Measurements from ENCODE around the gene ARAP2.

The ARAP2 gene

DNA sequence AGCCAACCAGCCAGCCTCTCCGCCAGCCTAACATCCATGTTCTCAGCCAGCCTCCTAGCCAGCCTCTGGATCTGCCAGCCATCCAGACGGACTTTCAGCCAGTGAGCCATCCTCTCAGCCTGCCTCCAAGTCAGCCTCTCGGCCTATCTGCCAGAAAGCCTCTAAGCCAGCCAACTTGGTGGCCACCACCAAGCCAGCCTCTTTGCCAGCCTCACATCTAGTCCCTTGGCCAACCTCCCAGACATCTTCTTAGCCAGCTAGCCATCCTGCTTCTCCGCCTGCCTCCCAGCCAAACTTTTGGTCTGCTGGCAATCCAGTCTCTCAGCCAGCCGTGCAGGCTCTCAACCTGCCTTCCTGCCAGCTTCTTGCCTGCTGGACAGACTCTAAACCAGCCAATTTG, 16.4 kb upstream of the ARAP2 start:
- CTCF ChIA-PET: no interaction called here
- Histone ChIP-seq H3K4me3 (ENCODE audit: control insufficient read depth in 1 of 7, extremely low read depth in 1 of 7, insufficient read depth in 4 of 7, low read depth in 2 of 7, low read length in 6 of 7) (no peak overlapping the region), H3K27me3 (replicated peaks in 2 of 5; ENCODE audit: control insufficient read depth in 4 of 5, insufficient read depth in 5 of 5, low read length in 4 of 5) (no peaks in the 10 kb centered on the region), H3K36me3 (ENCODE audit: control insufficient read depth in 4 of 4, insufficient read depth in 4 of 4, low read length in 3 of 4) (no peaks in the 10 kb centered on the region), H3K27ac (ENCODE audit: insufficient read depth in 1 of 2, low read depth in 1 of 2, low read length in 2 of 2, poor library complexity in 1 of 2, severe bottlenecking in 2 of 2) (no peak overlapping the region), H3K9me3 (ENCODE audit: control extremely low read depth in 1 of 5, control insufficient read depth in 4 of 5, insufficient read depth in 2 of 5, low read depth in 1 of 5, low read length in 4 of 5) (no peaks in the 10 kb centered on the region), H3K4me1 (ENCODE audit: control extremely low read depth in 1 of 4, control insufficient read depth in 4 of 4, insufficient read depth in 4 of 4, low read length in 3 of 4) (peaks cover 5 to 10% (median 8%) of the 10 kb centered on the region in 4 experiments)
- POLR2A ChIA-PET: no interaction called here
- DNase-seq: no peak
- 98% methylated on average over 5 of the region's 5 CpGs for WGBS (ENCODE audit: insufficient coverage)

- H3K27me3 ChIP-seq (replicated peaks in 2 of 5; ENCODE audit: control insufficient read depth in 4 of 5, insufficient read depth in 5 of 5, low read length in 4 of 5): no peaks in the 10 kb centered on the region
- CTCF ChIA-PET: interaction anchor here (0.8 to 1.6 kb wide), 2 partner anchors 11 to 143 kb away, joined by 3 read pairs; no protein-coding TSS in a partner anchor
- no peak for DNase-seq
- POLR2A ChIA-PET: no interaction called here
- H3K36me3 ChIP-seq (ENCODE audit: control insufficient read depth in 4 of 4, insufficient read depth in 4 of 4, low read length in 3 of 4): no peaks in the 10 kb centered on the region
- H3K4me1 ChIP-seq (ENCODE audit: control extremely low read depth in 1 of 4, control insufficient read depth in 4 of 4, insufficient read depth in 4 of 4, low read length in 3 of 4): peaks cover 5 to 15% (median 10%) of the 10 kb centered on the region in 4 experiments
- no peaks in the 10 kb centered on the region for H3K9me3 ChIP-seq (ENCODE audit: control extremely low read depth in 1 of 5, control insufficient read depth in 4 of 5, insufficient read depth in 2 of 5, low read depth in 1 of 5, low read length in 4 of 5)
- no peak overlapping the region for H3K27ac ChIP-seq (ENCODE audit: insufficient read depth in 1 of 2, low read depth in 1 of 2, low read length in 2 of 2, poor library complexity in 1 of 2, severe bottlenecking in 2 of 2)
- 93% methylated on average over 2 of the region's 6 CpGs for WGBS (ENCODE audit: insufficient coverage)
- H3K4me3 ChIP-seq (ENCODE audit: control insufficient read depth in 1 of 7, extremely low read depth in 1 of 7, insufficient read depth in 4 of 7, low read depth in 2 of 7, low read length in 6 of 7): peak overlapping the region in 1 of 7 experiments; percentile 28
Observed at GRCh38 chr4:36256398-36256891, 12.1 kb upstream of the ARAP2 start.

DNA sequence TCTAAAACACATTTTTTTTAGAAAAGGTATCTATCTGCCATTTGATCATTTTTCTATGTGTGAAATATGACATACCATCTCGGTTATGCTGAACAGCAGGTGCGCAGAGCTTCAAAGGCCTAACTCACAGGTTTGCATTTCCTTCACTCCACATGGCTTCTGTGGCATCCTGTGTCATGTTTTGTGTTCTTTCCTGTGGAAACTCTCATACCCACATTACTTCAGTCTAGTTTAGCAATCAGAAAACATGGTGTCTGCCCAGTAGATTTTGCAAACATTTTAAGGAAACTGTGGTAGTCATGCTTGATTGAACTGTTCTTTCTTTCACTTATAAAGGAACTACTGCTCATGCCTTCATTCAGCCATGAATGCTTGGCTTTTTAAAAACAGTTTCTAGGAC, 11.3 kb upstream of the ARAP2 start:
- Histone ChIP-seq H3K36me3 (ENCODE audit: control insufficient read depth in 4 of 4, insufficient read depth in 4 of 4, low read length in 3 of 4) (no peaks in the 10 kb centered on the region), H3K27ac (ENCODE audit: insufficient read depth in 1 of 2, low read depth in 1 of 2, low read length in 2 of 2, poor library complexity in 1 of 2, severe bottlenecking in 2 of 2) (no peak overlapping the region), H3K27me3 (replicated peaks in 2 of 5; ENCODE audit: control insufficient read depth in 4 of 5, insufficient read depth in 5 of 5, low read length in 4 of 5) (no peaks in the 10 kb centered on the region), H3K9me3 (ENCODE audit: control extremely low read depth in 1 of 5, control insufficient read depth in 4 of 5, insufficient read depth in 2 of 5, low read depth in 1 of 5, low read length in 4 of 5) (no peaks in the 10 kb centered on the region), H3K4me3 (ENCODE audit: control insufficient read depth in 1 of 7, extremely low read depth in 1 of 7, insufficient read depth in 4 of 7, low read depth in 2 of 7, low read length in 6 of 7) (no peak overlapping the region), H3K4me1 (ENCODE audit: control extremely low read depth in 1 of 4, control insufficient read depth in 4 of 4, insufficient read depth in 4 of 4, low read length in 3 of 4) (peaks cover 5 to 15% (median 10%) of the 10 kb centered on the region in 4 experiments)
- ChIA-PET POLR2A (interaction anchor here (0.6 kb wide), 1 partner anchor 356 kb away, joined by 3 read pairs; no protein-coding TSS in a partner anchor), CTCF (interaction anchor here (1.2 to 5.7 kb wide), 3 partner anchors 12 to 144 kb away, joined by 3 to 16 read pairs (median 3); partner anchors contain the start of gene ARAP2)
- peak in 2 of 3 donors; percentile 58 to 73 for DNase-seq
- 92% methylated on average over 2 of the region's 2 CpGs for WGBS (ENCODE audit: insufficient coverage)

- no peak for DNase-seq
- Histone ChIP-seq H3K36me3 (ENCODE audit: control insufficient read depth in 4 of 4, insufficient read depth in 4 of 4, low read length in 3 of 4) (no peaks in the 10 kb centered on the region), H3K4me1 (ENCODE audit: control extremely low read depth in 1 of 4, control insufficient read depth in 4 of 4, insufficient read depth in 4 of 4, low read length in 3 of 4) (peaks cover 5 to 15% (median 10%) of the 10 kb centered on the region in 4 experiments), H3K27me3 (replicated peaks in 2 of 5; ENCODE audit: control insufficient read depth in 4 of 5, insufficient read depth in 5 of 5, low read length in 4 of 5) (no peaks in the 10 kb centered on the region), H3K27ac (ENCODE audit: insufficient read depth in 1 of 2, low read depth in 1 of 2, low read length in 2 of 2, poor library complexity in 1 of 2, severe bottlenecking in 2 of 2) (no peak overlapping the region), H3K4me3 (ENCODE audit: control insufficient read depth in 1 of 7, extremely low read depth in 1 of 7, insufficient read depth in 4 of 7, low read depth in 2 of 7, low read length in 6 of 7) (no peak overlapping the region), H3K9me3 (ENCODE audit: control extremely low read depth in 1 of 5, control insufficient read depth in 4 of 5, insufficient read depth in 2 of 5, low read depth in 1 of 5, low read length in 4 of 5) (no peaks in the 10 kb centered on the region)
- CTCF ChIA-PET: interaction anchor here (1.2 to 5.7 kb wide), 2 partner anchors 10 to 145 kb away, joined by 3 to 16 read pairs; partner anchors contain the start of gene ARAP2
- 88% methylated on average over 2 of the region's 2 CpGs for WGBS (ENCODE audit: insufficient coverage)
- POLR2A ChIA-PET: no interaction called here
Observed at GRCh38 chr4:36254371-36254770, 10.1 kb upstream of the ARAP2 start.

DNA sequence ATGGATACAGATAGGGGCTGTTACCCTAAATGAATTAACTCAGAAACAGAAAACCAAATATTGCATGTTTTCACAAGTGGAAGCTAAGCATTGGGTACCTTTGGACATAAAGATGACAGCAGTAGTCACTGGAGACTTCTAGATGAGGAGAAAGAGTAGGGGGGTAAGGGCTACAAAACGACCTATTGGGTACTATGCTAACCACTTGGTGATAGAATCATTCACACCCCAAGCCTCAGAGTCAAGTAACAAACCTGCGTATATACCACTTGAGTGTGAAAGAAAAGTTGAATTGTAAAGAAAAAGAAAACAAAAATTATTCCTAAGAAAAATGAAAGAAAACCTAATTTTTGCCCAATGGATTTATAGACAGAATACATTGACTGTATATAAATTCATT, 7.7 kb upstream of the ARAP2 start:
- Histone ChIP-seq H3K4me3 (ENCODE audit: control insufficient read depth in 1 of 7, extremely low read depth in 1 of 7, insufficient read depth in 4 of 7, low read depth in 2 of 7, low read length in 6 of 7) (no peak overlapping the region), H3K9me3 (ENCODE audit: control extremely low read depth in 1 of 5, control insufficient read depth in 4 of 5, insufficient read depth in 2 of 5, low read depth in 1 of 5, low read length in 4 of 5) (no peaks in the 10 kb centered on the region), H3K27ac (ENCODE audit: insufficient read depth in 1 of 2, low read depth in 1 of 2, low read length in 2 of 2, poor library complexity in 1 of 2, severe bottlenecking in 2 of 2) (no peak overlapping the region), H3K36me3 (ENCODE audit: control insufficient read depth in 4 of 4, insufficient read depth in 4 of 4, low read length in 3 of 4) (no peaks in the 10 kb centered on the region), H3K27me3 (replicated peaks in 2 of 5; ENCODE audit: control insufficient read depth in 4 of 5, insufficient read depth in 5 of 5, low read length in 4 of 5) (no peaks in the 10 kb centered on the region), H3K4me1 (ENCODE audit: control extremely low read depth in 1 of 4, control insufficient read depth in 4 of 4, insufficient read depth in 4 of 4, low read length in 3 of 4) (peaks cover 5 to 15% (median 10%) of the 10 kb centered on the region in 4 experiments)
- ChIA-PET CTCF (interaction anchor here (5.7 kb wide), 1 partner anchor 147 kb away, joined by 16 read pairs; no protein-coding TSS in a partner anchor), POLR2A (no interaction called here)
- no CpG with 5 or more reads among the region's 2 CpGs for WGBS (ENCODE audit: insufficient coverage)
- DNase-seq: no peak

- no peaks in the 10 kb centered on the region for H3K36me3 ChIP-seq (ENCODE audit: control insufficient read depth in 4 of 4, insufficient read depth in 4 of 4, low read length in 3 of 4)
- no peak overlapping the region for H3K27ac ChIP-seq (ENCODE audit: insufficient read depth in 1 of 2, low read depth in 1 of 2, low read length in 2 of 2, poor library complexity in 1 of 2, severe bottlenecking in 2 of 2)
- no peak overlapping the region for H3K4me3 ChIP-seq (ENCODE audit: control insufficient read depth in 1 of 7, extremely low read depth in 1 of 7, insufficient read depth in 4 of 7, low read depth in 2 of 7, low read length in 6 of 7)
- POLR2A ChIA-PET: no interaction called here
- DNase-seq: no peak
- H3K9me3 ChIP-seq (ENCODE audit: control extremely low read depth in 1 of 5, control insufficient read depth in 4 of 5, insufficient read depth in 2 of 5, low read depth in 1 of 5, low read length in 4 of 5): no peaks in the 10 kb centered on the region
- CTCF ChIA-PET: no interaction called here
- WGBS (ENCODE audit: insufficient coverage): no CpG with 5 or more reads among the region's 1 CpG
- H3K4me1 ChIP-seq (ENCODE audit: control extremely low read depth in 1 of 4, control insufficient read depth in 4 of 4, insufficient read depth in 4 of 4, low read length in 3 of 4): peaks cover 2 to 10% (median 3%) of the 10 kb centered on the region in 4 experiments
- no peaks in the 10 kb centered on the region for H3K27me3 ChIP-seq (replicated peaks in 2 of 5; ENCODE audit: control insufficient read depth in 4 of 5, insufficient read depth in 5 of 5, low read length in 4 of 5)
Observed at GRCh38 chr4:36249610-36250009, 5.3 kb upstream of the ARAP2 start.

- CTCF ChIA-PET: interaction anchor here (0.8 to 2.5 kb wide), 16 partner anchors 9 to 155 kb away, joined by 3 to 12 read pairs (median 4); no protein-coding TSS in a partner anchor
- peak; percentile 28 to 56 (median 39) for DNase-seq
- WGBS (ENCODE audit: insufficient coverage): 0% methylated on average over 27 of the region's 38 CpGs
- Histone ChIP-seq H3K27ac (ENCODE audit: insufficient read depth in 1 of 2, low read depth in 1 of 2, low read length in 2 of 2, poor library complexity in 1 of 2, severe bottlenecking in 2 of 2) (peak overlapping the region; percentile 86 to 93), H3K4me3 (ENCODE audit: control insufficient read depth in 1 of 7, extremely low read depth in 1 of 7, insufficient read depth in 4 of 7, low read depth in 2 of 7, low read length in 6 of 7) (peak overlapping the region; percentile 79 to 98 (median 90)), H3K36me3 (ENCODE audit: control insufficient read depth in 4 of 4, insufficient read depth in 4 of 4, low read length in 3 of 4) (no peaks in the 10 kb centered on the region), H3K27me3 (replicated peaks in 2 of 5; ENCODE audit: control insufficient read depth in 4 of 5, insufficient read depth in 5 of 5, low read length in 4 of 5) (no peaks in the 10 kb centered on the region), H3K9me3 (ENCODE audit: control extremely low read depth in 1 of 5, control insufficient read depth in 4 of 5, insufficient read depth in 2 of 5, low read depth in 1 of 5, low read length in 4 of 5) (no peaks in the 10 kb centered on the region), H3K4me1 (ENCODE audit: control extremely low read depth in 1 of 4, control insufficient read depth in 4 of 4, insufficient read depth in 4 of 4, low read length in 3 of 4) (peaks cover 5 to 38% (median 29%) of the 10 kb centered on the region in 4 experiments)
- POLR2A ChIA-PET: interaction anchor here (0.6 to 1.2 kb wide), 4 partner anchors 13 to 96 kb away, joined by 3 read pairs; no protein-coding TSS in a partner anchor
Observed at GRCh38 chr4:36243355-36244256, 708 bp downstream of the ARAP2 start.
